Liver (tissue), 9 donors: ENCODE results near the gene FHIP2A. TPM values are rescaled to one million over a fixed set of nuclear protein-coding genes. Genes with fewer than 3 reads are reported as not detected.

Experiments
- DNase-seq: peaks from one replicate; pipeline ENCODE4 v3.0.0-alpha.2; 2017; ENCODE audit warnings: low spot score
- H3K27ac ChIP-seq, 2 donors: one replicate each; pipeline ENCODE4 v1.7.0; 2013; ENCODE audit warnings: inconsistent platforms in 2 of 2, low read length in 2 of 2, control low read depth in 1 of 2, low read depth in 1 of 2, mild to moderate bottlenecking in 1 of 2
- H3K27me3 ChIP-seq, 4 donors: one replicate each; pipeline versions ENCODE4 v1.6.1 to v1.7.0; 2013; ENCODE audit warnings: low read length in 3 of 4, inconsistent platforms in 1 of 4, mild to moderate bottlenecking in 1 of 4, moderate library complexity in 1 of 4; ENCODE audit not compliant: control insufficient read depth in 4 of 4, insufficient read depth in 4 of 4
- H3K36me3 ChIP-seq, 4 donors: one replicate each; pipeline versions ENCODE4 v1.6.1 to v1.7.0; 2013; ENCODE audit warnings: low read length in 3 of 4, mild to moderate bottlenecking in 3 of 4, low read depth in 1 of 4, moderate library complexity in 1 of 4; ENCODE audit not compliant: control insufficient read depth in 4 of 4, insufficient read depth in 3 of 4
- H3K4me1 ChIP-seq, 4 donors: one replicate each; pipeline versions ENCODE4 v1.6.1 to v1.7.0; 2013; ENCODE audit warnings: low read length in 3 of 4, mild to moderate bottlenecking in 3 of 4, moderate library complexity in 1 of 4; ENCODE audit not compliant: control insufficient read depth in 4 of 4, insufficient read depth in 4 of 4
- H3K4me3 ChIP-seq, 3 donors: one replicate each; pipeline versions ENCODE4 v1.6.1 to v1.7.0; 2013; ENCODE audit warnings: low read length in 3 of 3, control low read depth in 1 of 3, low read depth in 1 of 3, mild to moderate bottlenecking in 1 of 3
- H3K9ac ChIP-seq, 2 donors: one replicate each; pipeline ENCODE4 v1.7.0; 2013; ENCODE audit warnings: low read length in 2 of 2, mild to moderate bottlenecking in 2 of 2, moderate library complexity in 2 of 2, control low read depth in 1 of 2, low read depth in 1 of 2
- H3K9me3 ChIP-seq, 4 donors: one replicate each; pipeline versions ENCODE4 v1.6.1 to v1.7.0; 2013; ENCODE audit warnings: low read length in 3 of 4; ENCODE audit not compliant: control insufficient read depth in 4 of 4
- FOXA1 ChIP-seq: IDR thresholded peaks from 2 replicates; pipeline ENCODE4 v1.6.1; 2016; ENCODE audit warnings: antibody characterized with exemption
- FOXA2 ChIP-seq: IDR thresholded peaks from 2 replicates; pipeline ENCODE4 v1.6.1; 2016; ENCODE audit warnings: antibody characterized with exemption
- GABPA ChIP-seq, 2 donors: IDR thresholded peaks in 1 of 2; conservative IDR thresholded peaks in 1 of 2; 2 replicates each; pipeline ENCODE4 v1.6.1; 2016; ENCODE audit warnings: antibody characterized with exemption in 2 of 2, mild to moderate bottlenecking in 1 of 2, moderate library complexity in 1 of 2
- HNF4A ChIP-seq, 2 donors: conservative IDR thresholded peaks; 2 replicates each; pipeline ENCODE4 v1.6.1; 2016; ENCODE audit warnings: antibody characterized with exemption in 2 of 2, mild to moderate bottlenecking in 2 of 2
- HNF4G ChIP-seq: IDR thresholded peaks from 2 replicates; pipeline ENCODE4 v1.6.1; 2016; ENCODE audit warnings: antibody characterized with exemption
- JUND ChIP-seq, 2 donors: IDR thresholded peaks; 2 replicates each; pipeline ENCODE4 v1.6.1; 2016; ENCODE audit warnings: antibody characterized with exemption in 2 of 2
- NR2F2 ChIP-seq: IDR thresholded peaks from 2 replicates; pipeline ENCODE4 v1.6.1; 2016; ENCODE audit warnings: antibody characterized with exemption
- RAD21 ChIP-seq, 2 donors: IDR thresholded peaks; 2 replicates each; pipeline ENCODE4 v1.6.1; 2016; ENCODE audit warnings: antibody characterized with exemption in 2 of 2, mild to moderate bottlenecking in 2 of 2
- RXRA ChIP-seq, 2 donors: IDR thresholded peaks; 2 replicates each; pipeline ENCODE4 v1.6.1; 2017 to 2018; ENCODE audit warnings: antibody characterized with exemption in 2 of 2, mild to moderate bottlenecking in 1 of 2
- SP1 ChIP-seq: IDR thresholded peaks from 2 replicates; pipeline ENCODE4 v1.6.1; 2018; ENCODE audit warnings: antibody characterized with exemption, mild to moderate bottlenecking
- TAF1 ChIP-seq: conservative IDR thresholded peaks from 2 replicates; pipeline ENCODE4 v1.6.1; 2016; ENCODE audit warnings: antibody characterized with exemption, mild to moderate bottlenecking
- YY1 ChIP-seq: IDR thresholded peaks from 2 replicates; pipeline ENCODE4 v1.6.1; 2016; ENCODE audit warnings: antibody characterized with exemption, mild to moderate bottlenecking
- WGBS: extraction: QIAGEN DNeasy Blood & Tissue Kit; methylation state at CpG from one replicate; pipeline ENCODE4 v1.1.7; 2013; 5-methylcytosine and 5-hydroxymethylcytosine counted together
- polyA plus RNA-seq, 2 donors: library from polyadenylated mRNA; stranded (reverse) in 1 of 2; unstranded in 1 of 2; fragments of 200-250 nt in 1 of 2; fragments of >200 nt in 1 of 2; fragmentation: Nextera tagmentation in 1 of 2; extraction: Ambion mirVana in 1 of 2; gene quantifications; one replicate each; pipeline versions ENCODE4 v1.2.1 to v1.2.3, GENCODE V29; 2013 to 2015
- total RNA-seq, 2 donors: library from RNA; depleted of rRNA; stranded (reverse); fragments of >200 nt; gene quantifications; one replicate each; pipeline ENCODE4 v1.2.3, GENCODE V29; 2014
- TF ChIP-seq, protein P1 (sequence below): fragments of 150-350 bp; IDR thresholded peaks from 2 replicates; pipeline ENCODE4 v1.5.1; 2017; ENCODE audit warnings: improper control_type of control experiment, low read depth, low read length; ENCODE audit not compliant: missing input control
- TF ChIP-seq, protein P2 (sequence below): IDR thresholded peaks from 2 replicates; pipeline ENCODE4 v1.6.1; 2016; ENCODE audit warnings: antibody characterized with exemption
- donor health status: healthy.
- donor health status: healthy.
- donor health status: healthy.
- donor health status: healthy.
- donor health status: healthy.

Gene FHIP2A
- total and polyA plus RNA-seq, 4 donors: 8.0 to 21.1 (median 13.3) TPM

DNA sequence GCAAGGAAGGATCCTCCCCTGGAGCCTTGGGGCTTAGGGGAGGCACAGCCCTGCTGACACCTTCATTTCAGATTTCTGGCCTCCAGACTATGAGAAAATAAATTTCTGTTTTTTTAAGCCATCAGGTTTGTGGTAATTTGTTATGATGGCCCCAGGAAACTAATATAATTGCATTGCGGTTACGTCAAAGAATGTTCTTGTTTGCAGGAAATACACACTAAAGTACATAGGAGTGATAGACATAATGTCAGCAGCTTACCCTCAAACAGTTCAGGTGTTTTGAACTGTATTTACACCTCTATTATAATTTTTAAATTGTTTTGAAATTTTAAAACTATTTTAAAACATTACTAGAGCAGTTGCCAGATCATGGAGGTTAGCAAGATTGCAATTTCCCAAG lies 12.6 kb upstream of the FHIP2A start:
- Histone ChIP-seq H3K36me3 (no peaks in the 10 kb centered on the region), H3K27ac (no peak overlapping the region), H3K27me3 (no peaks in the 10 kb centered on the region), H3K9me3 (no peaks in the 10 kb centered on the region), H3K4me3 (no peak overlapping the region), H3K9ac (no peak overlapping the region), H3K4me1 (no peaks in the 10 kb centered on the region)
- TF ChIP-seq TAF1: no peak
- no peak for TF ChIP-seq HNF4G
- TF ChIP-seq, protein P1, sequence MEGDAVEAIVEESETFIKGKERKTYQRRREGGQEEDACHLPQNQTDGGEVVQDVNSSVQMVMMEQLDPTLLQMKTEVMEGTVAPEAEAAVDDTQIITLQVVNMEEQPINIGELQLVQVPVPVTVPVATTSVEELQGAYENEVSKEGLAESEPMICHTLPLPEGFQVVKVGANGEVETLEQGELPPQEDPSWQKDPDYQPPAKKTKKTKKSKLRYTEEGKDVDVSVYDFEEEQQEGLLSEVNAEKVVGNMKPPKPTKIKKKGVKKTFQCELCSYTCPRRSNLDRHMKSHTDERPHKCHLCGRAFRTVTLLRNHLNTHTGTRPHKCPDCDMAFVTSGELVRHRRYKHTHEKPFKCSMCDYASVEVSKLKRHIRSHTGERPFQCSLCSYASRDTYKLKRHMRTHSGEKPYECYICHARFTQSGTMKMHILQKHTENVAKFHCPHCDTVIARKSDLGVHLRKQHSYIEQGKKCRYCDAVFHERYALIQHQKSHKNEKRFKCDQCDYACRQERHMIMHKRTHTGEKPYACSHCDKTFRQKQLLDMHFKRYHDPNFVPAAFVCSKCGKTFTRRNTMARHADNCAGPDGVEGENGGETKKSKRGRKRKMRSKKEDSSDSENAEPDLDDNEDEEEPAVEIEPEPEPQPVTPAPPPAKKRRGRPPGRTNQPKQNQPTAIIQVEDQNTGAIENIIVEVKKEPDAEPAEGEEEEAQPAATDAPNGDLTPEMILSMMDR: no peak
- TF ChIP-seq JUND (IDR thresholded peaks at IDR 0.05): no peak
- TF ChIP-seq RXRA (IDR thresholded peaks at IDR 0.05): no peak
- no peak for TF ChIP-seq NR2F2
- WGBS: 97% methylated on average over 2 of the region's 2 CpGs
- no peak for DNase-seq

DNA sequence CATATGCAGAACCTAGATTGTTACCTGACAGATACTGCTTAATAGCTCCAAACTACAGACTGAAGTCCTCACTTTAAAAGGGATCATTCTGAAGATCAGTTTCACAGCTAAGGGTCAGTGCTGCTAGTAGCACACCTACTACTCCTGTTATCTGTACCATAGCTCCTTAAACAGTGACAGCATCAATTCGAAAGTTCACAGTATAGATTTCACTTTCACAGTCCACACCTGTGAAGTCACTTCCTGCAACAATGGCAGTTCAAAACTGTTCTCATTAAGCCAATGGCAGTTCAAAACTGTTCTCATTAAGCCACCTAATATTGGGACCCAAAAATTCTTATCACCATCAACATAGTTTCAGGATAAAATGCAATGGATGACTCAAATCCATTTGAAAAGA lies 10.7 kb upstream of the FHIP2A start:
- WGBS: 85% methylated on average over 1 of the region's 1 CpG
- TF ChIP-seq HNF4A (conservative IDR thresholded peaks at IDR 0.05) (no peak), FOXA1 (no peak), RAD21 (IDR thresholded peaks at IDR 0.05) (no peak), NR2F2 (no peak), JUND (IDR thresholded peaks at IDR 0.05) (no peak), HNF4G (no peak), FOXA2 (no peak), RXRA (IDR thresholded peaks at IDR 0.05) (no peak), SP1 (no peak), GABPA (IDR thresholded peaks at IDR 0.05 in 1 of 2, conservative IDR thresholded peaks at IDR 0.05 in 1 of 2) (no peak)
- TF ChIP-seq, protein P2, sequence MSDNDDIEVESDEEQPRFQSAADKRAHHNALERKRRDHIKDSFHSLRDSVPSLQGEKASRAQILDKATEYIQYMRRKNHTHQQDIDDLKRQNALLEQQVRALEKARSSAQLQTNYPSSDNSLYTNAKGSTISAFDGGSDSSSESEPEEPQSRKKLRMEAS: no peak
- TF ChIP-seq, protein P1: no peak
- Histone ChIP-seq H3K9ac (no peak overlapping the region), H3K4me1 (no peaks in the 10 kb centered on the region), H3K36me3 (no peaks in the 10 kb centered on the region), H3K27ac (no peak overlapping the region), H3K9me3 (no peaks in the 10 kb centered on the region), H3K27me3 (no peaks in the 10 kb centered on the region), H3K4me3 (no peak overlapping the region)
- no peak for DNase-seq

DNA sequence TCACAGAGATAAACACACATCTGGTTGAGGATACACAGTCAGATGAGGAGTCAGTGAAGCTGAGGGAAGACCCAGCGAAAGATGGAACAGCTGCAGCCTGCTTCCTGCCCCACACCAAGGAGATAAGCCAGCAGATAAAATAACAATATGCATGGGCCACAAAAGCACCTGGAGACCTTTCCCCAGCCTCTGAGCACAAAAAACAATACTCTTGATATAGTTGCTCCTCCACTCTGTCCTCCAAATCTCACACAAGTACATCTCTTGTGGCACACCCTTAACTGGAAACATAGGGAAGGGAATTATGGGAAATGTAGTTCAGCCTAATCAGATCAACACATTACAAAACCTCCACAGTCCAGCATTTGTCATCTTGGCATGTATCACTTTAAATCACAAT lies 9.7 kb upstream of the FHIP2A start:
- H3K27me3 ChIP-seq: no peaks in the 10 kb centered on the region
- H3K36me3 ChIP-seq: no peaks in the 10 kb centered on the region
- no peak overlapping the region for H3K4me3 ChIP-seq
- H3K9me3 ChIP-seq: no peaks in the 10 kb centered on the region
- no peak overlapping the region for H3K27ac ChIP-seq
- DNase-seq: no peak
- no peak for TF ChIP-seq YY1
- TF ChIP-seq, protein P1: no peak
- 91% methylated on average over 1 of the region's 1 CpG for WGBS
- no peaks in the 10 kb centered on the region for H3K4me1 ChIP-seq
- no peak overlapping the region for H3K9ac ChIP-seq
